HG03066 (cell line): Measurements from ENCODE around the gene BLCAP.

Source experiments
- ATAC-seq: cut with Tn5 transposase; IDR thresholded peaks from one replicate; pipeline ENCODE4 v1.9.1; 2021; ENCODE audit warnings: low read depth; ENCODE audit not compliant: unreplicated experiment

Gene BLCAP

DNA sequence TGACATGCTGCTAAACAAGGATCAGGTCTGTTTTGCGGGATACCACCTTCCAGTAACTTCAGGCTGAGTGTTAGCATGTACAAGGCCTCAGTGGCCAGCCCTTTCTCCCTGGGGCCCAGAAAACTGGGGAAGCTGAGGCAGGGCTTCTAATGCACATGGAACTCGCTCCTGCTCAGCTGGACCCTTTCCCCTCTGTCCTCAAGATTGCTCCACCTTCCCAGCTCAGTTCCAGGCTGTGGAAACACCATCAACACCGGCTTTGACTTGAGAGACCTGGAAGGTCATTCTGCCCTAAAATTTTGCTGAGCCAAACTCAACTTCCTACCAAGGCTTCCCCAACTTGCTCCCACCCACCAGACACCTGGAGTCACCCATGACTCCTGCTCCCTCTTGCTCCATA lies 4.2 kb upstream of the BLCAP start:
- no peak for ATAC-seq

DNA sequence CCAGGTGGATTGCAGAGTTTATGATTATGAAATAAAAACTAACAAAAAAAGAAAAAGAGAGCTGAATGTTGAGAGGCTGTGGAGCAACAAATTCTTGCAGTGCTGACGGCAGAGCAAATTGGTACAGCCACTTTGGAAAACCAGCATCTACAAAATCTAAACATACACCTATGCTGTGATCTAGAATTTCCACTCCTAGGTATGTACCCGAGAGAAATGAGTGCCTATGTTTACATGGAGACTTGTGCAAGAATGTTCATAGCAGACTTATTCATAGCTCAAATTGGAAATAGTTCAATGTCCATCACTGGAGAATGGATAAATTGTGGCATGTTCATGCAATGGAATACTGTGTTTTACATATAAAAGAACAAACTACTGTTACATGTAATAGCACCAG lies 3.0 kb upstream of the BLCAP start:
- ATAC-seq: no peak

DNA sequence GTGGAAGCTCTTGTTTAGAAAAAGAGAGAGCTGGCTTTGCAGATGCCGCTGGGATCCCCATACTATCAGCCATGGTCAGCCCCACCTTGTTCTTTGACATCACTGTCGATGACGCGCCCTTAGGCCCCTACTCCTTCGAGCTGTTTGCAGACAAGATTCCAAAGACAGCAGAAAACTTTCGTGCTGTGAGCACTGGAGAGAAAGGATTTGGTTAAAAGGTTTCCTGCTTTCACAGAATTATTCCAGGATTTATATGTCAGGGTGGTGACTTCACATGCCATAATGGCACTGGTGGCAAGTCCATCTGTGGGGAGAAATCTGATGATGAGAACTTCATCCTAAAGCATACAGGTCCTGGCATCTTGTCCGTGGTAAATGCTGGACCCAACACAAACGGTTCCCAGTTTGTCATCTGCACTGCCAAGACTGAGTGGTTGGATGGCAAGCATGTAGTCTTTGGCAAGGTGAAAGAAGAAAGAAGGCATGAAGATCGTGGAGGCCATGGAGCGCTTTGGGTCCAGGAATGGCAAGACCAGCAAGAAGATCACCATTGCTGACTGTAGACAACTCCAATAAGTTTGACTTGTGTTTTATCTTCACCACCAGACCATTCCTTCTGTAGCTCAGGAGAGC lies 2.4 kb upstream of the BLCAP start:
- ATAC-seq: no peak

DNA sequence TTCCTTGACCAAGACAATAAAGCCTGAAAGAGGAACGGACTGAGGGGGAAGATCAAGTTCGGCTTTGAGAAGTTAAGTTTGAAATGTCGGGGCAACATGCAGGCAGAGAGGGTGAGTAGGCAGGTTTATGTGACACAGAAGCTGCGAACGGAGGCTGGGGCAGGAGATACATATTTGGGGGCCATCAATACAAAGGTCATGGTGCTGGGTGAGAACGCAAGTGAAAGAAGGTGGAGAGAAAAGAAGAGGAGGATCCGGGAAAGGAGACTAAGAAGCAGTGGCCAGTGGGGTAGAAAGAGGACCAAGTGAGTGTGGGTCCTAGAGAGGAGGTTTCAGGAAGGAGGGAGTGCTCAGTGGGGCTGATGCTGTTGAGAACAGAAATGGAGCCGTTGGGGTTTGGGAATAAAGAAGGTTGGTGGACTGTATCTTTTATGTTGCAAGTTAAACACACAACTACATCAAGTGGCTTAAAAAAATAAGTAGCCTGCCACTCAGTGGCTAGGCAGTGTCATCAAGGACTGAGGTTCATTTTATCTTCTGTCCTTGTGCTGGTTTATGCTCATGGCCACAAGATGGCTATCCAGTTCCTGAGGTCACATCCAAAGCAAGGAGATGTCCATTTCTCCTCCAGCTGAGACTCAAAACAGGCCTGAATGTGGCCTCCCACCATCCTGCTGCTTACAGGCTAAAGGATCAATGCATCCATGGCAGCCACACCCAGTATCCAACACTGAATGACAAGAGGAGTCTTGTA lies 1.7 kb upstream of the BLCAP start:
- no peak for ATAC-seq

DNA sequence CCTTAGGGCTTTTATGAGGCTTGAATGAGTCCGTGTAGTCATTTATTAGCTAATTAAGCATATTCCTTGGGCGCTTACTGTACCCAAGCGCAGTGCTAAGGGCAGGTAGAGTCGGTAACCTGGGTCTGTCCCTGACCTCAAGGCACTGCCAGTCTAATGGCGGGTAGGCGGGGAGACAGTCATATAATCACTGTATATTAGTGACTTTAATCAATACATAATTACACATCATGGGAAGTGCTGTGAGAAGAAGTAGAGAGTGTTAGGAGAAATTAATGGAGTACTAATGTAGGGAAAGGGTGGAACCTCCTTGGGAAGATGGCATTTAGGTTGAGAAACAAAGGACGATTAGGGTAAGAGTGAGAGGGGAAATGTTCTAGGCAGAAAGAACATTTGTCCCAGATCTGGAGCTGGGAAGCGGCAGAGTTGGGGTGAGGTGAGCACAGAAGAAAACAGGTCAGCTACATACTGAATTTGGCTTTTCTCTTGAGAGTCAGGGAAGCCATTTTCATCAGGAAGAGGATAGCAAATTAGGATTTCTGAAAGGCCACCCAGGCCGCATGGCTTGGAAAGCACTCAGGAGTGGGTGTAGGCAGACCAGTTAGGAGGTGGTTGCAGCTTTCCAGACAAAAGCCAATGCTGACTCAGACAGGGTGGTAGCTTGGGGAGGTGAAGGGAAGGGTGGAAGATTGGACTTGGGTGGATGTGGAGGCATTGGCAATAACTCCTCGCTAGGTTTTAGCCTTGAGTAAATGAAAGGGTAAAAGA lies 954 bp upstream of the BLCAP start:
- no peak for ATAC-seq

DNA sequence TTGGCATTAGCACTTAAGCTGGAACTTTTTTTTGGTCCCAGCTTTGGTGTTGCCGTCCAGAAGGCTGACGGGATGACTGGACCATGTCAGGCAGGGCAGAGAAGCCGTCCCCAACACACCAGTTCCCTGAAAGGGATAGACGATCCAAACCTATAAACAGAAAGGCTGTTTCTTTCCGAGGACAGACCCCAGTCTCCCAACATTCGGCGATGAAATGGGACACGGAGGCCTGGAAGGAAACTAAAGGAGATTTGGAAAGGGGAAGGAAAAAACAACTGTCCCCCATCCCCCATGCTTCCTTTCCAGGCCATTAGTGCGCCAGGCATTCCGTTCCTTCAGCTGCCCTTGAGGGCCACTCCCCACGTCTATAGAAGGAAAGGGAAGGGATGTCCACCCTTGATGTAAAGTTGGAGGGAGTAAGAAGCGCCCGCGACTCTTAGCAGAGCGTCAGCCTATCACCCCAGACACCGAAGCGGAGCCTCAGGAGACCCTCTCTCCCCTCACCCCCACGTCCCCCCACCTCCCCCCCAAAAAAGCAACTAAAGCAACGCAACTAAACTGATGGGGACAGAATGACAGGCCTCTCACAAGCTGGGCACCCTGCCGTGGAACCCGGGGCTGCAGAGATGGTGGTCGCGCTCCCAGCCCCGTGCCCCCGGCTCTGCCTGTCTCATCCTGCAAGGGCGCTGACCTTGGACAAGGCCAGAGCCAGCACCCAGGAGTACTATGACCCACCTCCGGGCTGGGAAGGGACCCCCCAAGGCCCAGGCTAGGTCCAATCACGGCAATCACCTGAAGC lies 638 bp downstream of the BLCAP start:
- no peak for ATAC-seq

DNA sequence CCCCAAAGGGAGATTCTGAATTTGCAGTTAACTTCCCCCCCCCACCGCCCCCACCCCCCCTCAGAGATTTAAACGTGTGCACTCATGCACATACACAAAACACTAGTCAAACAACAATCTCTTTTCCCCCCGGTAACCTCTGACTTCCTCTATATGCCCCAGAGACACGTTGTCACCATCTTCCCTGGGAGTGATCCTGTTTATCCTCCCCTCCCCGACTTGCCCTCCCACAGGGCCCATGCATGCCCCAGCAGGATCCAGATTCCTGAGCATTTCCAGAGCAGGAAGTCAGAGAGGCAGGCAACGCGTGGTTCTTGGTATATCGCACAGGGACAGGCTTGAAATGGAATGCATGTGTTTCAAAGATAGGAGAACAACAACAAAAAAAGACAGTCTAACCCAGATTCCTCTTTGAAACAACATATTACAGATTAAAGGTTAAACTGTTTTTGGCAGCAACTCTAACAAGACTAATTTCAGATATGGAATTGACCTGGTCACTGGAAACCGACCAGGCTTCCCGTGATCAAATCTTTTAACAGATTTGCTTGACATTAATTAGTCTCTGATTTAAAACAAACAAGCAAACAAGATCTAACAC lies 1.3 kb downstream of the BLCAP start:
- ATAC-seq: no peak

DNA sequence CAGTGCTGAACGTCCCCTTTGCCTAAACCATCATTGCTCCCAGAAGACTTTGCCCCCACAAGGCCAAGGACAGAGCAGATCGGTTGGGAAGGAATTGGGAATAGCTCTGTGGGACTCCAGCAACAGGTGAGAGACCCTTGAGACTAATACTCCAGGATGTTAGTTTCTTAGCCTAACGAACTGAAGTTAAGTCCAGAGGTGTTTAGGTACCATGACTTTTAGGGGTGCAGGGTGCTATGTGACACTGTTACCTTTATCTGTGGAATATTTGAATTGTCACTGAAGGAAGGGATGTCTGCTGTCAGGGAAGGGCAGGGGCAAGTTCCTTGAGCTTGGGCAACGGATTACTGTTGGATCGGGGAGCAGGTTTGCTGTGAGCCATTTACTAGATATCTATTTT lies 1.9 kb downstream of the BLCAP start:
- ATAC-seq: no peak

DNA sequence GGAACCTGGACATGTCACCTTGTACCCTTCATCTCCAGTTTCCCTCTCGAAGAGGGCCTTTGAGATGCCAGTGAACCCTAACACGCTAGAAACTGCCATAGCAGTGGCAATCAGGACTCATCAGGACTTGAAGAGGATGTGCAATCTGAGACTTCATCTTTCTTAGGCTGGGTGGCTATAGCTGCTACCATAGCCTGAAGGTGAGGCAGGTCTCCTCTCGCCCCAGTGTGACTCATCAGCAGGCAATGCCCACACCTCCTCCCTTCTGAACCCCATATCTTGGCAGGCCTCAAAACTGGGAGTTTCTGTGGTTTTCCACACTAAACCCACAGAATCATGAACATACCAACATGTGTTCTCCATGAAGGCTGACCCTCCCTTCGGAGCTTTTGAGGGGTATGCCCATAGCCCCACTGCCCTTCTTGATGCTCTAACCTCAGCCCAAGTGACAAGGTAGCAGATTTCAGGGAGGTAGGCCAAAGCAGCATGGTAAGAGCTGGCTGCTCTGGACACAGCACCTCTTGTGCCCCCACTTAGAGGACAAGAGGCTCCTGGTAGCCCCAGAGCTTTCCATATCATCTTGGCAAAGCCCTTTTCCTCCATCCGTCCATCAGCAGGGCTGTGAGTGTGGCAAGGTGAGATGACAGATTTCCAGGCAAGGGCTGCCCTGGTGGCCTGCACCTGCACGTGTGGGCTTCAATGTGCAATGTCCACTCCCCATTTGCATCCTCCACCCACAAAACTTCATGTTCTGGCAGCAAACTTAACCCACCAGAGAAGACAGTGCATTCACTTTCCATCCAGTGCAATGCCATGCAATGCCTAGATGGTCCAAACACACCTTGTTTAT lies 2.6 kb downstream of the BLCAP start:
- ATAC-seq: no peak

DNA sequence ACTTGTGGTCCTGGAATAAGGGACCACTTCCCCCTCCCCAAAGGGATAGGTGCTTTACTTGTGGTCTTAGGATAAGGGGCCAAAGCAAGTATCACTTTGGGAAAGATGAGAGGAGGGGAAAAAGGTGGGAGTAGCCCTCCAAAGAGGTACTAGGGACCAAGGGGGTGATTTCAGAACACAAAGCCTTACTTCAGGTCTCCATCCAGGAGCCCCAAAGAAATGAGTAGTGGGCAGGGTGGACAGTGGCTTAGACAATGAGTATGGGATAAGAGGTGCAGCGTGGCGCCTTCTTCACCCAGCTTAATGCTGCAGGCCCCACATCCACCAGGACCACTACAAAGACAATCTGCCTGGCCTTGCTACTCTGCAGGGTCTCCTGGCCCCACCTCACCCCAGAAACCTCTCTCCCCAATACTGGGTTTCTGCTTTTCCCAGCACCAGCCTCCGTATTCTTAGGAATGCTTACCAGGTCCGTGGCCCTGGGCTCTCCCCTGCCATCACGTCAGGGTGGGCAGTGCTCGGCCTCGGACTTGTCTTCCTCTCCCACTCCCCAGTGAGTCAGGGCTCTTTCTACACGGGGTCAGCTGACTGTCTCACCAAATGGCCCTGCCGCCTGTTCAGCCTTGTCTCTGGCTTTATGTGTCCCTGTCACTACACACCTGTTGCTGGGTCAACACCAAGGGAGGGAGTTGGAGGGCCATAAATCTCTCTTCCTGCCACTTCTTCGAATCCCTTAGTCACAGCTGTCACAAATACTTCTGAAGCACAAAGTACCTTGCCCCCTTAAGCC lies 3.6 kb downstream of the BLCAP start:
- no peak for ATAC-seq

DNA sequence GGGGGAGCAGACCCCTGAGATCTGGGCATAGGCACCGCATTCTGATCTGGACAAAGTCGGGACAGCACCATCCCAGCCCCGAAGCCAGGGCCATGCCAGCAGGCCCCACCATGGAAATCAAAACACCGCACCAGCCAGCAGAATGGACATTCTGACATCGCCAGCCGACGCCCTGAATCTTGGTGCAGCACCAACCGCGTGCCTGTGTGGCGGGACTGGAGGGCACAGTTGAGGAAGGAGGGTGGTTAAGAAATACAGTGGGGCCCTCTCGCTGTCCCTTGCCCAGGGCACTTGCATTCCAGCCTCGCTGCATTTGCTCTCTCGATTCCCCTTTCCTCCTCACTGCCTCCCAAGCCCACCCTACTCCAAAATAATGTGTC lies 4.7 kb downstream of the BLCAP start:
- no peak for ATAC-seq

DNA sequence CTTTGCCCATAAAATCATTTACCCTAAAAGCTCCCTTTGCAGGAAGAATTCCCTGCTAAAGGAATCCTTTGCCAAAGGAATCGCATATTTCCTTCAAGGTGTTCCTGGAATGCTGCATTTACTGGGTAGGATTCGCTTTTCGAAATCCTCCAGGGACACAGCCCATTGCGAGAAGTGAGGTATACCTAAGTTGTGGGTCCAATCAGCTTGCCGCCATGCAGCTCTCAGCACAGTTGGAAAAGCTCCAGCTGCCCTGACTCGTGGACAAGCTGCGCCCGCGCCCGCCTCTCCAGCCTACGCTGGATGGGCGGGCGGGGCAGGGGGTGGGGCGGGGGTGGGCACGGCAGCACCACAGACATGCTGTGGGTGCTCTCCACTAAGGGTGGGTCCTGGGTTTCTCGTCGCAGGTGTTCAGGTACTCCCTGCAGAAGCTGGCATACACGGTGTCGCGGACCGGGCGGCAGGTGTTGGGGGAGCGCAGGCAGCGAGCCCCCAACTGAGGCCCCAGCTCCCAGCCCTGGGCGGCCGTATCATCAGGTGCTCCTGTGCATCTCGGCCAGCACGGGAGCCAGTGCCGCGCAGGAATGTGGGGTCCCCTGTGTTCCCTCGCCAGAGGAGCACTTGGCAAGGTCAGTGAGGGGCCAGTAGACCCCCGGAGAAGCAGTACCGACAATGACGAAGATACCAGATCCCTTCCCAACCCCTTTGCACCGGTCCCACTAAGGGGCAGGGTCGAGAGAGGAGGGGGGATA lies 5.2 kb downstream of the BLCAP start:
- ATAC-seq: no peak

DNA sequence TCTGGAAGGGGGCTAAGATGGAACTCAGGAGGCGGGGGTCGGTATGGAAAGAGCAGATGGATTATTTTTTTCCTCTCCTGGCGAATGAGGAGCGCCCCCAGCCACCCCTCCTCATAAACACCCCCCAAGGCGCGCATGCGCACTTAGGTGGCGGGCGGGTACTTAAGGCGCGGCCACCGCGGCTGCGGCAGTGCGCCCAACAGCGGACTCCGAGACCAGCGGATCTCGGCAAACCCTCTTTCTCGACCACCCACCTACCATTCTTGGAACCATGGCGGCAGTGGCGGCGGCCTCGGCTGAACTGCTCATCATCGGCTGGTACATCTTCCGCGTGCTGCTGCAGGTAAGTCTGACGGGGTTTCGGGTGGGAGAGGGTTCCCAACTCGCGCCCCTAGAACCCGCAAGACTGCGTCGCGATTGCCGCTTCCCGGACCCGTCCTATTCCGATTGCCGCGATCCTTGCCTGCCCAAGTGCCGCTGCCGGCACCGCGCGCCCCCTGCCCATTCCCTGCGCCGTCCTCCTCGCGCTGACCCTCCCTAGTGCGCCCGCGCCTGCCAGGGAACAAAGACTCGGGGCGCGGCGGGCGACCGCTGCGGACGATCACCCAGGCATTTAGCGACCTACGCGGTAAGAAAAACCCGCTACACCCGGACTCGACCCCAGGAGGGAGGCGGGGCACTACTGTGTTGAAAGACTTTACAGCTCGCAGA lies 6.5 kb downstream of the BLCAP start, which contains the start of gene NNAT:
TSS of gene NNAT (plus strand) at position 190 of the 711 bp plus-strand sequence. CDS start at position 272, 82 bp downstream.
- no peak for ATAC-seq

DNA sequence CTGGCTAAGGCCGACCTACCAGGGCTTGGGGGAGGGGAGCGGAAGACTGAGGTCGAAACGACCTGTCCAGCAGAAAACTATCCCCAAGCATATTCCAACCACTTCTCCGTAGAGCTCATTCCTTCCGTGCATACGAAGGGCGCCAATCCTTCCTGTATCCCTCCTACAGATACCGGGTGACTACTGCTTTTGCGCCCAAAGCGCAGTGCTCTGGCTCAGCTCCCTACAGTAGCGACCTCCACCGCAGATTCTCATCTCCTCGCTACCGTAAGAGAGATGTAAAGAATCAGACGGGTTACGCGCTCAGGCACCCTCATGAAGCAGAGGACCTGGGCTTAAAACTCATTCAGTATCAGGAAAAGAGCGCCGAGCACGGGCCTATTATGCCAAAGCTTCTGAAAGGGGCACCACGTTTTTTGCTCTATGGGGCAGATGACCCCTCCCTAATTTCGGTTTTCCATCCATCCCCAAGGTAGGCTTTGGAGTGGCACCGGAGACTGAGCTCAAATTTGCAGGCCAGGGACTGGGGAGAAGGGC lies 7.2 kb downstream of the BLCAP start:
- ATAC-seq: no peak

DNA sequence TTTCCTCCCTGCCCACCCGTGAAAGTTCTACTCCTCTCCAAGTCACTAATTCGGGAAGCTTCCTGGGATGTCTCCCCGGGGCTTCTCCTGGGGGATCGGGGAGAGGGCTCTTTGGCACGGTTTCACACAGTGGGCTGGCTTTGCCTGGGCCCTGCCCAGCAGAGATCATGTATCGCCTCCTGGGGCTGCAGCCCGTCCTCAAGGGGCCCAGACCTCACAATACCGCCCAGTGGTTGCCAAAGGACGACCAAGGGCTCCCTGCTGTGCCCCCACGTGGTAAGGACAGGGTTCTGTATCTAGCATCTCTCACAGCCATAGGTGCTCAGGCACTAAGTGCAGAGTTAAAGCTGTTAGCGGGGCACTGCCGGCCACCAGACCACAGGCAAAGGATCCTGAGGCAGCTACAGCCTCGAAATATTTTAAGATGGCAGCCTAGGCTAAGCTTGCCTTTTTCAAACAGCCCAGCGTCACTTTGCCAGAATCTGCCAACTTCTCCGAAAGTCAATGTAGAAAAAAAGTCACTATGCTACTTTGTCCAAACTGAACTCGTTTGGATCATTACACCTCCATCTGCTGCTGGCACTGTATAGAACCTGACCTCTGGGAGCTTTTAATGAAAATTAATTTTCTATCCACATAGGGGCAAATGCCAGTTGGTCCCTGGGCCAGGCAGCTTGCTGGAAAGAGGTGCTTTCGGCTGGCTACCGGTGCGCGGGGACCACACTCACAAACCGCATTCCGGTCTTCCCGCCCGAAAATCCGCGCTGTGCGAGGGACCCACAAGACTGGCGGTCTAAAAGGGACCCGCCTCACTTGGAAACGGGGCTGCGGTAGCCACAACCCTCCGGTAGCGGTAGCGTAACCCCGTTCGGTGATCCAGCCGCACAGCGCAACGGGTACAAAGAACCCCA lies 7.9 kb downstream of the BLCAP start:
- ATAC-seq: no peak
